Midbrain (tissue), 1 donor: Measurements from ENCODE around the gene TMEM101.
"Not testable (repeated sequence)": the region's sequence is repeated elsewhere in the genome, so short reads cannot be mapped to it uniquely, and the experiment has no call there.

Experiments used
- DNase-seq: peaks from one replicate; lab custom pipeline; 2025; lab: John Stamatoyannopoulos, UW

Gene TMEM101

GRCh38 chr17:44000871-44001460 lies 13.8 kb downstream of the TMEM101 start:
- no peak for DNase-seq

- no peak for DNase-seq
Measured at GRCh38 chr17:44000141-44000860, 14.5 kb downstream of the TMEM101 start.

GRCh38 chr17:43999024-43999423 lies 15.7 kb downstream of the TMEM101 start:
- DNase-seq: no peak

- DNase-seq: no peak
Measured at GRCh38 chr17:43998552-43998951, 16.2 kb downstream of the TMEM101 start.

GRCh38 chr17:43997180-43997579 lies 17.6 kb downstream of the TMEM101 start:
- DNase-seq: not testable (repeated sequence)

- no peak for DNase-seq
Measured at GRCh38 chr17:43995150-43995471, 19.7 kb downstream of the TMEM101 start.

- peak; percentile 65 for DNase-seq
Measured at GRCh38 chr17:43994272-43995149, 20.3 kb downstream of the TMEM101 start.

- DNase-seq: no peak
Measured at GRCh38 chr17:43992641-43993040, 22.1 kb downstream of the TMEM101 start.

GRCh38 chr17:43988301-43988700 lies 26.5 kb downstream of the TMEM101 start:
- no peak for DNase-seq

- DNase-seq: no peak
Measured at GRCh38 chr17:43987131-43988021, 27.4 kb downstream of the TMEM101 start.

- no peak for DNase-seq
Measured at GRCh38 chr17:43986225-43986981, 28.4 kb downstream of the TMEM101 start.

GRCh38 chr17:43984521-43984920 lies 30.2 kb downstream of the TMEM101 start:
- DNase-seq: no peak

- no peak for DNase-seq
Measured at GRCh38 chr17:43983515-43984411, 31.0 kb downstream of the TMEM101 start.

GRCh38 chr17:43983196-43983514 lies 31.6 kb downstream of the TMEM101 start:
- DNase-seq: no peak

GRCh38 chr17:43982171-43982570 lies 32.6 kb downstream of the TMEM101 start:
- DNase-seq: no peak

GRCh38 chr17:43979671-43980070 lies 35.1 kb downstream of the TMEM101 start:
- no peak for DNase-seq

- DNase-seq: no peak
Measured at GRCh38 chr17:43979011-43979410, 35.8 kb downstream of the TMEM101 start.

GRCh38 chr17:43978078-43978477 lies 36.7 kb downstream of the TMEM101 start:
- DNase-seq: no peak

GRCh38 chr17:43976963-43977837 lies 37.6 kb downstream of the TMEM101 start:
- DNase-seq: no peak
